ENCODE data around the gene TNN. TPM values are rescaled to one million over a fixed set of nuclear protein-coding genes. Genes with fewer than 3 reads are reported as not detected.

TNN gene
- total RNA-seq, 1 experiment from 2014 or later = not detected

DNA sequence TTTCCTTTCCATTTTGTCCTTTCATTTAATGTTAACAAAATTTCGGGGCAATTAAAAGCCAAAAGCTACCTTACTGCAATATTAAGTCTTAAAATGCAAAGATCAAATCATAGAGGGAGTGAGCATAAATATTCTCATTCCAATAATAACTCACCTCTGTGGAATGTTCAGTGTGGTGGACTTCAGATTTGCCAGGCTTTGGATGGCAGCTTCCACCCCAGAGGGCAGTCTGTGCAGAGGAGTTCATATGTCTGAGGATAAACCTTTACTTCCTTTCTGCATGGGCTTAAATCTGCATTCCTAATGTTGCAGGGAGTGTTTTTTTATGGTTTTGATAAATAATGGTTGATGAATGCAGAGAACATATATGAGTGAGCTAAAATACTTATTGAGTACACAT lies 108.6 kb downstream of the TNN start:
- DNase-seq (ENCODE audit: low read depth) = no peak

DNA sequence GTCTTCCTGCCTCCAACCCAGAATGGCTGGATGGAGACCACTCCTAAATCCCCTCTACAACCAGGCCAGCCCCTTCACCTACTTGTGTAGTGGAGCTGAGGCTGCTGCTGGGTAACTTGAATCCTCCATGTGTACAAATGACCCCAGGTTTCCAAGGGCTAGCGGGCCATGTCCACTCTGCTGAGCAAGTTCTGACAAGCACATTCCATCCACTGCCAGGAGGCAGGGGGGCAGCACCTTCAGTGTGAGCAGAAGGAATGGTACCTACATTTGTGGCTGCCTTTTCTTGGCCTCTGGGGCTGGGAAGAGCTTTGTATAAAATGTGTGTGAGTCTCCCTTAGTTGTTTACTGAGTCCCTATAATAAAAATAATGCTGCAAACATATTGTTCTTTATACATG lies 110.4 kb downstream of the TNN start:
- no peak for DNase-seq (ENCODE audit: low read depth)

DNA sequence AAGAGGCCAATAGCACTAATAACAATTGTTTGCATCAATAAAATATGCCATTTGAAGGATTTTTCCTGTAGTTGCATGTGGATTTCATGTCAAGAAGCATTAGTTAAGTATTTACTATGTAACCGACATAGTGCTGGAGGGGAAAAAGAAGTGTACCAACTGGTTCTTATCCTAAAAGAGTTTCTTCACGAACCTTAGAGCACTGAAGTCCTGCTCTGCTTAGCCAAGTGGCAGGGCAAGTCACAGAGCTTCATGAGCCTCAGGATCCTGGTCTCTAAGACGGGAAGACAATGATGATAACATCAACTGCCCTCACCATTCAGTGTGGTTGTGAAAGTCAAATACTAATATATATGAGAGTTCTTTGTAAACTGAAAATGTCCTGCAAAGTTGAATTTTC lies 110.8 kb downstream of the TNN start:
- DNase-seq (ENCODE audit: low read depth) = no peak

DNA sequence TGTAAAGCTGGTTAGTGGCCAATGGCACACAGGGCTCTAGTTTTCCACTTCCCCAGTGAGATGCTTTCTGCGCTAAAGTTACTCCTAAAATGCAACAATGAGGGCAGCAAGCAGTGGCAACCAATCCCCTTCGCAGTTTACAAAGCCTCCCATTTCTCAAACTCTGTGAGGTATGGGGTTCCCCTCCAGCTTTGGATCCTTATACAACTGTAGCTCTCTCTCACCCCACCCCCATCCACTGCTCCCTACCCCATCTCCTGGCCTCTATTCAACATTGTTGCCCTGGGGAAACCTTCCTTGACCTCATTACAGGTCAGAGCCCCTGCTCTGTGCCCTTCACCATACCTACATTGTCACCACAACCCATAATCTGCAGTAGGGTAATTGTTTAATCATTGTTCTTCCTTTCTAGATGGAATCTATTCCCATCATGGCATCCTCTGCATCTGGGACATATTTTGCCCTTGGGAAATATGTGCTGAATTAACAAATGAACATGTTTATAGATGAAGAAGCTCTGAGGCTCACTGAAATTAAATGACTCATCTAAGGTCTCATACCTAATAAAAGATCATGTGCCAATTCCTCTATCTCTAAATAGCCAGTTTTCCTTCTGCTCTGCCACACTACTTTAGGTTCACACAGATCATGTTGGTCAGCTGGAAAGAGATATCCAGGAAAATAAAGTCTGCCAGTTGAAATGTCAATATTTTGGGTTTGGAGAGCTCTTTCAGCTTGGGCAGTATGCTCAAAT lies 112.4 kb downstream of the TNN start:
- no peak for DNase-seq (ENCODE audit: low read depth)

DNA sequence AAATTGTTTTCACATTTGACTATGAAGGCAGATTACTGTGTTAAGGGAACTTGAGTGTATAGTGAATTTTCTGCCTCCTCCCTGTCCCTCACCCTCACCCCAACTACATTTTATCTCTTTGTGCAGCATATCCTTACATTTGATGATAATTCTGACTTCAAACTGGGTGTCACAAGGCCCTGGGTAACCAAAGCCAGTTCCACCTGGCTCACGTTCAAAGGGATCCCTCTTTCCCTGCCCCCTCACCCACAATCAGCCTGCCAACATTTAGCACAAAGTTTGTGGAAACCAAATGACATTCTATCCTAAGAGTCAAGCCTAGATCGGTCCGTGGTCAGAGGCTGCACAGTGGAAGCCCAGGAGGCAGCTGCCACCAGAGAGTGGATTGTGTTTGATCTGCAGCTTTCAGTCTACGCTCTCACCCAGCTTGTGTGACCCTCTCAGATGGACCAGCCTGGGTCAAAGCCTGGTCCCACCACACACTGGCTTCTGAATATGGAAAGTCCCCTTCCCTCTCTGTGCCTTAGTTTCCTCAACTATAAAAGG lies 114.6 kb downstream of the TNN start:
- no peak for DNase-seq (ENCODE audit: low read depth)

DNA sequence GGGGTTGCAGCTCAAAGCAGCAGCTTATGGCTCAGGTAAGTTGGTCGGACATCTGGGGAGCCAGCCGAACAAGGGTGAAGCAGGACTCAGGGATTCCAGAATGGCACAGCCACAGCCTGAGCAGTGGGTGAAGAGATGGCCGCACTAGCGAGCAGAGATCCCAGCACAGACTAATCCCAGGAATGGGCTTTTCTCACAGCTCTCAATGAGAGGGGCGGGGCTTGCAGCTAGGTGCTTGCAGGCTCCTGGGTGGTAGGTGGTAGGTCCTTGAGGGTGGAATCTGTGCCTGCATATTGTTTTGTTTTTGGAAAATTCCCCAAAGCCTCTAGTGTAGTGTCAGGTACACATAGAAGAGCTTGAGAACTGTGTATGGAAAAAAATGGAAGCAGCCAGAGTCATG lies 116.0 kb downstream of the TNN start:
- DNase-seq (ENCODE audit: low read depth) = no peak

DNA sequence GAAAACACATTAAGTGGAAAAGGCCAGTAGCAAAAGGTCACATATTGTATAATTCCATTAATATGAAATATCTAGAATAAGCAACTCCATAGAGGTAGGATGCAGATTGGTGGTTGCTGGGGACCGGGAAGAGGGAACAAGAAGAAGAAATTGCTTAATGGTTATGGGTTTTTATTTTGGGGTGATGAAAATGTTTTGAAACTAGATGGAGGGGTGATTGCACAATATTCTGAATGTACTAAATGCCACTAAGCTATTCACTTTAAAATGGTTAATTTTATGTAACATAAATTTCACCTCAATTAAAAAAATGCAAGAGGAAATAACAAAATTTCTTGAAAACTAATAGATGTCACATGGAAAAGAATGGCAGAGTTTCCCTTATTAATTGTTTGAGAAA lies 118.3 kb downstream of the TNN start:
- DNase-seq (ENCODE audit: low read depth) = no peak

DNA sequence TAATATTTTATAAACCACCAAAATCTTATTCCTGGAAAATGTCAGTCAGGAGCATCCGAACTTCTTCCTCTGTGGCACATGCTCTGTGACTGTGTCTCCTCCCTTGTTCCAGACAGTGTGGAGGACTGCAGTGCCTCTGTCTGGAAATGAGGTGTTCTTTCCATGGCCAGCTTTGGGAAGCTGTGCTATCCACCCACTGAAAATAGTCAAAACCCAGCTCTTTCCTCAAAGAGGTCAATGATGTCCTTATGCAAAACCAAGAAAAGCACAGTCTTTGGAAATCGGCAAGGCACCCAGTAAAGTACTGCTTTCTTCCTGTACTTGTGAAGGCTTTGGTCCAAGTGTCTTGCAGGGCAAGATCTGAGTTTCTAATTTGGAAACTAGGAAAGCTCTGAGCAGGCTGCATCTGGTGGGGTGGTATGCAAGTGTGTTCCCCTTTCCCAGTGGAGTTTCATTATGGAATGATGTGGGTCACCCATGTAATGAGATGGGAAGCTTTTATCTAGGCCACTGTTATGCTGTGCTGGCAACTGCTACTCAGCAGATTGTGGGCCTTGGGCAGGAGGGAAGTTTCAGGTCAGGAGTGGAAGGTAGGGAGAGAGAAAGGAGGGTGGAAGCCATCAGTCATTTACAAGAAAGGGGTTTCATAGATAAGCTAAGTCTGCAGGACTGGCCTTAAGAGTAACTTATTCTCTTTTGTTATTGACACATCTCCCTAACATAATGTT lies 119.0 kb downstream of the TNN start:
- no peak for DNase-seq (ENCODE audit: low read depth)

DNA sequence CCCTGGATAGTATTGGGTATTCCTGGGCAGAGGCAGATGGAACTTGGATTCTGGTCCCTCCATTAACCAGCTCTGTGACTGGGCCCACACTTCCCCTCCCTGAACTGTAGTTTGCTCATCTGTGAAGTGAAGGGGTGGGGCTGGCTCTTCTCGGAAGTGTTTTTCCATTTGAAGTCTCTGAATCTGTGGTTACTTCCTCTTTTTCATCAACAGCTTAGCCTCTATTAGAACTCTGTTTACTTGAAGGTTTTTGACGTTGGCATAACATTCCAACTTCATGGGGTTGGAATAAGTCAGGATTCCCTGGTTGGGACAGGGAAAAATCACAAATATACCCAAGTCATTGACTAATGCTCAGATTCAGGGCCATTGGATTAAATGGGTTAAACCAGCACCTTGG lies 121.3 kb downstream of the TNN start:
- no peak for DNase-seq (ENCODE audit: low read depth)

DNA sequence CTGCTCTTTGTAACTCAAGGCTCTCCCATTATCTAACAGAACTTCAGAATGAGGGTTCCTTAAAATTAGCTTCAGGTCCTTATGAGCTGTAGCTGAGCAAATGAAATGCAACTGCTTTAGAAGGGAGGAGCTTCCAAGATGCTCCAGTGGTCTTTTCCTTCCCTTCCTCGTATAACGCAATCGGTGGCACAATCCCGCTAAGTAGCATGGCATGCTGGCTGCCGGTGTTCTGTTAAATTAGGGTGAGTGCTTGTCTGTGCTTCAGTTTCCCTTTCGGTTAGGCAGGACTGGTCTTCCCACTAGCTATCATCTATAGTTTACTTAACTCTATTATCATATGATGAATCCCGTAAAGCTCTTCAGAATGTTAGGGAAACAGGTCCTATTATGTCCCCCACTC lies 124.0 kb downstream of the TNN start:
- no peak for DNase-seq (ENCODE audit: low read depth)

DNA sequence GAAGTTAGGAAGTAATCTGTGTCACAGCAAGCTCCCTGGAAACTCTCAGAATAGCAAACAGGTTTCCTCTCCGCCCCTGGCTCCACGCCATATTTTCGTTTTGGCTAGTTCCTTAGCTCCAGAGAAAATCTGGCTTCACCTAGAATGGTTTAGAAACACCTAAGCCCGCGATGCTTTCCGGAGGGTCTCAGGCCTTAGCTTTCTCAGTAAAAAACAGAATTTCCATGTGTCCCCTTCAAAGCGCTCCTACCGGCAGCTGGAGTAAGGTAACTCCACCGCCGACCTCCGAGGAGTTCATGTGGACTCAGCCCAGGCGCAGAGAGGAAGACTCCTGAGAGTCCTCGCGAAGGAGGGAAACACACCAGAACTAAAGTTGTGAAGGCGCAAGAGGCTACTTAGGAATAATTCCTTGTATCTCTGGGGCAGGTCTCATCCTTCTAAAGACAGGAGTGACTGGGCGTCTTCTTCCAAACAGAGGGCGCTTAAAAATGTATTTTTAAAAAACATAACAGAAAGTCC lies 124.5 kb downstream of the TNN start:
- DNase-seq (ENCODE audit: low read depth) = no peak

DNA sequence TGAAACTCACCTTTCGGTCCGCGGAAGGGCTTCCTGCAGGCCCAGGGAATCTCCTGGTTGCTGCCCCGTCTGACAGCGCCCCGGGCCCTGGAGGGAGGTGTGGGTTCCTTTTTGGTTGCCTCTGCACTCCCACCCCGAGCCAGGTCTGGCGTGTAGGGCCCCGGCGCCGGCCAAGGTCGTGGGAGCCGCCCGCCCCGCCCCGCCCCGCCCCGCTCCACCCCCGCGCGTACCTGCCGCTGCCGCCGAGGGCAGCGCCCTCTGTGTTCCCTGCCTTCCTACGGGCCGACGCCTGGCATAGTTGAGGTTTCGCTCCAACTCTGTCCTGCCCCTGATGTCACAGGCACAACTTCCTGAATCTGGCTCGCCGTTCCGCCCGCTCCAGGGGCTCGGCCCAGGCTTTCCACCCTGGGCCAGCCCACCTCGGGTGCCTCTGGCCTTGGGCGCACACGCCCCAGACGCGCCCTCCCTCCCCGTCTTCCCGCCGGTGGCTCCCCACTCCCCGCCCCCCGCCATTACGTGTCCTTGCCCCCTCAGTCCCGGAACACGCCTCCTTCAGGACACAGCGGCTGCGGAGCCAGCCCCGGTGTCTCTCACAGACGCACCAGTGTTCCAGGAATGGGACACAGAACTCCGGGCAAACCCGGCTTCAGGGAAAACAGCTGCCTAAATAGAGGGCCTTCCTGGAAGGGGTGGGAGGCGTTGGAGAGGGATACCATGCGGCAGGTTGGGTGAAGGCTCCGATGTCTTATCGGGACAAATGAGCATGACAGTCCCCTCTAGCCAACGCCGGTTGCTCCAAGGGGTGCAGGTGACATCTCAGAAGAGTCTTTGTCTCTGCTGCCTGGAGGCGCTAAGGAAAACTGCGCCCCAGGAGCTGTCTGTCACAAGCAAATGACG lies 125.2 kb downstream of the TNN start, which contains the start of gene KIAA0040:
KIAA0040 (minus strand) TSS at position 147 of the 897 bp plus-strand sequence. CDS start 31,763 bp downstream, outside the sequence.
- DNase-seq (ENCODE audit: low read depth) = peak; percentile 51

DNA sequence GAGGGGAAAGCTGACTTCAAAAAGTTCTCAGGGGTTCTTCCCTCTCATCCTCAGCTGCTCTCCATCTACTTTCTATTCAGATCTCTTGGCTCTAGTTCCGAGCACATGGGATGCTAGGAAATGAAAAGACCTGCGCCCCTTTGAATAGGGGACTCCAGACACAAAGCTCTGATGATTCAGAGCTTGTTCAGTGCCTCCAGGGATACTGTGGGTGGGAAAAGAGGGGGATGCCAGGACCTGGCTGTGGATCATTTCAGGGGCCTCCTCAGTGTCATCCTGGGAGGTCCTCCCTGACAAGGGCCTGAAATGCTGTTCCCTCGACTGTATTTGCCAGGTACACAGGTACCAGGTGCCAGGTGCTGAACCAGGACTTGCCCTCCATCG lies 125.9 kb downstream of the TNN start:
- DNase-seq (ENCODE audit: low read depth) = peak; percentile 26

DNA sequence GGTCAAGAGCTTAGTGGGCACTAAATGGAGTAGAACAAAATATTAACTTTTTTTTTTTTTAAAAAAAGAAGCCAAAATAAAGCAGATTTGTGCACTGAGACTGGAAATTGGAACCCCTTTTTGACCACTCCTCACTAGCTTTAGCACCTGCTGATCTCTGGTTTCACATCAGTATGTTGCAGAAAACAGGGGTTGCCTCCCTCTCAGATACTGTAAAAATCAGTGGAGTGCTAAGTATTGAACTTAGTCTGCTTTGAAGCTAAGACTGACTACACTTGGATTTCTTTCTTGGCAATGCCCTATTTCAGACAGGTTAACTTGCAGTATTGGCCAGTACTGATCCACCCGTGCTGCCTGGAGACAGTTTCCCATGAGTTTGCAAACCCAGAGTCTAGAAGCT lies 127.6 kb downstream of the TNN start:
- DNase-seq (ENCODE audit: low read depth) = no peak

DNA sequence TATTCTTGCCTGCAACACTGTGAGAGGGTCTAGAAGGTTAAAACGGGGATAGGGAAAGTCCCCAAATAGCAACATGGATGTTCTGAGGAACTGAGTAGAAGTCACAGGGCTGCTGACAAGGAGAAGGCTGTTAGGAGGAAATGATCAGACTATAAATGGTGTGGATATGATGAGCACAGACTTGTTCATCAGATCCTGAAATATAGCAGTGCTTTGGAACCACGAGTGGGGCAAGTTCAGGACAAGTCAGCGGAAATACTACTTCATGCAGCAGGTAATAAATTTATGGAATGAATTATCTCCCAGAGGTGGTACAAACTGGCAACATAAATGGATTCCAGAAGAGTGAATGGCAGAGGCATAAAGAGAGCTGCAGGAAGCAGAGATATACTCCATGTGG lies 128.2 kb downstream of the TNN start:
- no peak for DNase-seq (ENCODE audit: low read depth)

DNA sequence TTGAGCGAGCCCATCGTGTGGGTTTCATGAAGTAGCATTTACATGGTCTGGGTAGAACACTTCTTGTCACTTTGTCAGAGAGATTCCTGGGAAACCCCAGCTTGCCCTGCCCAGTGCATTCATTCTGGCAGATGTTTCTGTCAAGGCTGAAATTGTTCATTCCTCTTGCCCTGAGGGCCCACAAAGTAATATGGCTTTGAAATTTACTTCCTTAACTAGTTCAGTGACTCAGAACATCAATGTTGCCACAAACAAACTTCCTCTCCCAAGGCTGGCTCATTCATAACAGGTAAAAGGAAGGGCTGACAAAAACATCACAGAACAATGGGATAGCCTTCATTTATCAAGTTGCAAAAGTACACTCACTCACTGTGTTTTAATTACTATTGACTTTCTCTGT lies 129.9 kb downstream of the TNN start:
- peak; percentile 67 for DNase-seq (ENCODE audit: low read depth)

Other genes starting within 250 kb of the TNN start
- gene CACYBP, start 67.9 kb upstream of the TNN start, total RNA-seq (2014; rRNA removed; shearing (Covaris generic)) = 258 and 530 TPM in 2 replicates
- gene MRPS14, start 44.4 kb upstream of the TNN start, total RNA-seq (2014; rRNA removed; shearing (Covaris generic)) = 27.8 and 43.1 TPM in 2 replicates
- 0.59 and 1.2 TPM in 2 replicates for gene KIAA0040, start 124.9 kb downstream of the TNN start, total RNA-seq (2014; rRNA removed; shearing (Covaris generic))